ENCODE results near the gene NPSR1.
"Not testable (repeated sequence)": the region's sequence is repeated elsewhere in the genome, so short reads cannot be mapped to it uniquely, and the experiment has no call there.

Gene NPSR1

DNA sequence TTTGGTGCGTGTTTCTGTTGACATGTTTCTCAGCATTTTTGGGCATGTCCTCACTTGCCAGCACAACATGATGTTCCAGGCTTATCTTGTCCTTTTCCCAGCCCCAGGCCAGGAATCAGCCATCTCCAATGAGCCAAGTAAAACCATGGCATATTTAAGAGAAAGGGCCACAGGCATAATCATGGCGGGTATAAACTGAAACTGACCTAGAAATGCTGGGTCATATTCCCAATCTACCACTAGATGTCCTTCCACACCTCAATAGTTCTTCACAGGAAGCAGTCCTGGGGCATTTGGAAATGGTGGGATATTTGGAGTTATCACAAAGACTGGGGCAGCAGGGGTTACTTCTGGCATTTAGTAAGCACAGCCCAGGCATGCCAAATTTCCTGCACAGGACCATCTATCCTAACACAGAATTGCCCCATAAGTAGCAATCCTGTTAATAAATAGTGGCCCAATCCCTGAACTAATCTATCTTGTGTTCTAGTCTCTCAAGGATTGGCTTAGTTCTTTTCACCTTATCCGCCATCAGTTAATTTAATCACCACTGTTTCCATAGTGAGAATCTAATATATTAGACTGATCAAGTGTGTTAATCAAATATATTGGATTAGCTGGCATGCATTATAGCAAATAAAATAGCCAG, 101.6 kb downstream of the NPSR1 start:
- DNase-seq = no peak

DNA sequence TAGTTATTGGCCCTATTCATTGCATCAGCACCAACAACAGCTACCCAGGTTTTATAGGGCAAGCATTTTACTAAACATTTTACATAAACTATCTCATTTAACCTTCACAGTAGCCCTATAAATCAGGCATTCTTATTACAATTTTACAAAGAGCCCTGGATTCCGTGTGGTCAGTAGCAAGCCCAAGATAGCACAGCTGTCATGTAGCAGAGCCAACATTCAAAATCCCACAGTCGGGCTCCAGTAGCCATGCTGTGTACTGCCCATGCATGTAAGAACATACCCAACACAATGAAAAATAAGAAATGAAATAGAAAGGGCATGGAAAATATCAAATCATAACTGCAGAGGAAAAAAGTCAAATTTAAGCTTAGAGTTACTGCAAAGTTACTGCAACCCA, 102.3 kb downstream of the NPSR1 start:
- DNase-seq = no peak

DNA sequence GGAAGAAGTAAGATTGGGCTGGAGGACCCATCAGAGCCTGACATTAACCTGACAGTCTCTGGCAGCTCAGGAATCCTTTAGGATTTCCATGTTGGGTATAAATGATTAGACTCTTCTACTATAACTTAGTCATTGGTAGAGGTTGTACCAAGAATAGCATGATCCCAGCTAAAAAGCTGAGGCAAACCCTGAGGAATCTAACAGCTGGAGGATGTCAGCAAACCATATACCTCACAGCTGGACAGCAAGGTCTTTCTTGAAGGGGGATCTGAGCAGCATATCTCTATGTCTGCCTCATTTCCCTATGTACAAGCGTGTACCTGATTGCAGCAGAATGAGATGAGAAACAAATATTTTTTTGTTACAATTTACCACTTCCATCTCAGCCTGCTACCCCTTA, 103.2 kb downstream of the NPSR1 start:
- DNase-seq = no peak

DNA sequence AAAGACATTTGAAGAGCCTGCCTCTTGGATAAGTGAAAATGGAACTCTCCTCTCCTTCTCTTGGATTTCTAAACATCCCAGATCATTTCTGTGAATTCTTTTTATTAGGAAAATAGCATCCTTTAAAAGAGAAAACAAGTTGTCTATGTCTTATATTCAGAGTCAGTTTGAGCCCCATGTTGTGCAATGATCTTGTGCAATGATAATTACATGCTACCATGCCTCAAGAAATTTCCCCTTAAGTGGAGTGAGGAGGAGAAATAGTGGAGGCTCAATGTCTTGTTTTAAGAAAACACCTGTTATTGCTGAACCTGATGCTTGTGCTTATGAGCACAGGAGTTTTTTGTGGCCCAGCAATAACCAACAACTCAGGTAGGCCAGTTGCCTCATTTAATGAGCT, 103.6 kb downstream of the NPSR1 start:
- no peak for DNase-seq

DNA sequence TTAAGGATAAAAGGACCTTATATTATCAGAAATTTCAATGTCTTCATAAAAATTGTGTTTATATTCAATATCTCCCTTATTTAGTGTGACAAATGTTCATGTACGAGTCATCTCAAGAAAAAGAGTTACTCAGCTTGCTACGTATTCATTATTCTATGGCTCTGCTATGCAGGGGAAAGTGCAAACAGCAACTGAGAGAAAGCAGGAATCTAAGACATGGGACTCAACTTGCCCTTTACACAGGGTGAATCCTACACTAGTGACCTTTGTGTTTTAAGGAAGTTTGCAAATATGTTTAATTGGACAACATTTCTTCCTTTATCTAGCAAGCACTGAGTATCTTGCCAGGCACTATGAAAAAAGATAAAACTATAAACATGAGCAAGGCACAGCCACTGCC, 104.7 kb downstream of the NPSR1 start:
- DNase-seq = no peak

DNA sequence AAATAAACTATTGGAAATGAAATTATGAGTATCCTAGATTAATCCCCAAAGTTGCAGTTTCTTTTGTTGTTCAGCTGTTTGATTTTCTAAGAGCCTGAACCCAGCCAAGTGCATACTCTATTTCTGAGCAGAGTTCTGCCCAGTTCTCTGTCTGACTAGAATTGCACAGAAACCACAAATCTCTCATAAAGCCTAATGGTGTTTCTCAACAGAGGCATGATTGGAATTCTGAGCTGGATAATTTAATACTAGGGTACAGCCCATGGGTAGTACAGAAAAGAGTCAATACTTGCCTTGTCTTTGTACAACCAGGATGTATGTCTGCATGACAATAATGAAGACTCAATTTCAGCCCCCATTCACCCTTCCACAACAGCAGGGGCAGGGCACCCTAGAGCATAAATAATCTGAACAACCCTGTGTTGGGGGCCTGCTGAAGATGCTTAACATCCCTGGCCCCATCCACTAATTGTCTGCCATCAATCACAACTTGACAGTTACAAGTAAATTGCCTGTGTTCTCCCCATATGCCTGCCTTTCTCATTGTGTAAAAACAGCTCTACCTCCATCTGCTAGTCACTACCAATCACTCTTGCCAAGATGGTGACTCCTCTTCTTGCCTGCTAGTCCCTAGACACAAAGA, 114.4 kb downstream of the NPSR1 start:
- DNase-seq = no peak

DNA sequence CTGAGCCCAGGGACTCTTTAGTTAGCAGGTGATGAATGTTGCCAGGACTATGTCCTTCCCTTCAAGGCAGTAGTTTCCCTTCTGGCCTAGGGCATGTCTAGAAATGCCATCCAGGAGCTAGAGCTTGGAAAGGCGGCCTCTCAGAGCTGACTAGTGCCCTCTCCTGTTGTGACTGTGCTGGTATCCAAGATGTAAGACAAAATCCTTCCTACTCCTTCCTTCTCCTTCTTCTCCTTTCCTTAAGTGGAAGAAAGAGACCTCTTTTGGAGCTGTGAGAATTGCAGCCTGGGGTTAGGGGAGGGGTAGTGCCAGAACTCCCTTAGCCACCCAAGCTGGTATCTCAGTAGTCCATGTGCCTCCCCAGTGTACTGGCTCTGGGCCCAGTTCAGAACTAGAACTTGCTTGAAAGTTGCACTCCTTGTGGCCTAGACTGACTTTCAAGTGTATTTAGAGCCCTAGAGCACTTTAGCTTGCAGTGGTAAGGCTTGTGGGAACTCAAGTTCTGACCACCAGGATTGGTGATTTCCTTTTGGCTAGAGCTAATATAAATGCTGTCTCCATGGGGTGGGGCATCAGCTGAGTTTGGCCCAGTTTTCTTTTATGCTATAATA, 118.8 kb downstream of the NPSR1 start:
- DNase-seq = no peak

DNA sequence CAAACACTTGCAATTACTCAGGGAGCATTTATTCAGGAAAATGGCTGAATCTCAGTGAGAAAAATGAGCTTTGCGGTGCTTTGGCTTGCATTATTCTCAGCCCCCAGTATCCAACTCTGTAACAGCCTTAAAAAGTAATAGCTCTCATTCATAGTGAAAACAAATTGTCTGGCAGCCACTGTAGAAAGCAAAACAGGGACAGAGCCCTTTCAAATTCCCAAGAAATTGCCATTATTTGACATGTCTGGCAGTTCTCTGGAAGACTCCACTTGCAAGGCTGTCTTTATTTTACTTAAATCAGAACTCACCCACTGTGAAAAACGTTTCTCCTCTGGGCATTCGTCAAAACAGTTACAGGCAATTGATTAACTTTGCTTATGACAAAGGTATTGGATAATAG, 122.5 kb downstream of the NPSR1 start:
- no peak for DNase-seq

DNA sequence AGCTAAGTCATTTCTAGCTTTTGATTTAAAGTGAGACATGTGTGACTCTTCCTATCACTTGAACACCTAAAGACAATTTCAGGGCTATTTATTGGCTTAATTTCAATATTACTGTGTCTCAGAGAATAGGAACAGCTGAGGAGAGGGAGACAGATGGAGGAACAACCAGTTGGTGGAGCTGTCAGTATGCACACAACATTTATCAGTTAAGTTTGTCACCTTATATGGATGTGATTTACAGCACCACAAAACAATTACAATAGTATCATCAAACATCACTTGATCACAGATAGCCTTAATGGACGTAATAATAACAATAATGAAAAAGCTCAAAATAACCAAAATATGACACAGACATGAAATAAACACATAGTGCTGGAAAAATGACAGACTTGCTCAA, 129.6 kb downstream of the NPSR1 start:
- no peak for DNase-seq

DNA sequence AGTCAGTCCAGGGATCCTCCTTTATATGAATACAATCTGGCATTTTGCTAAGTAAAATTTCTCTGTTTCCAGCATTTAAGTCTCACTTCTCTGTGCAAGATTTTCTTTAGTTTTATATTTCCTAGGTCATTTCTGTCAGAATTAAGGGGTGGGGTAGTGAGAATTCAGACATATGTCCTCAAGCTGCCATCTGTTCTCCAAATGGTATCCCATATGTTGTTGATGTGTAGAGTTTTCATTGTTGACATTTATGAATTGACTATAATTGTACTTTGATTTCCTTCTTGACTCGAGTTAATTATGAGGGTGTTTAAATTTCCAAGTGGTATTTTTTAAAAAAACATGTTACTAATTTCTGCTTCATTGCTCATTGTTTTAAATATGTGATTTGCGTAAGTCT, 148.8 kb downstream of the NPSR1 start:
- DNase-seq = no peak

DNA sequence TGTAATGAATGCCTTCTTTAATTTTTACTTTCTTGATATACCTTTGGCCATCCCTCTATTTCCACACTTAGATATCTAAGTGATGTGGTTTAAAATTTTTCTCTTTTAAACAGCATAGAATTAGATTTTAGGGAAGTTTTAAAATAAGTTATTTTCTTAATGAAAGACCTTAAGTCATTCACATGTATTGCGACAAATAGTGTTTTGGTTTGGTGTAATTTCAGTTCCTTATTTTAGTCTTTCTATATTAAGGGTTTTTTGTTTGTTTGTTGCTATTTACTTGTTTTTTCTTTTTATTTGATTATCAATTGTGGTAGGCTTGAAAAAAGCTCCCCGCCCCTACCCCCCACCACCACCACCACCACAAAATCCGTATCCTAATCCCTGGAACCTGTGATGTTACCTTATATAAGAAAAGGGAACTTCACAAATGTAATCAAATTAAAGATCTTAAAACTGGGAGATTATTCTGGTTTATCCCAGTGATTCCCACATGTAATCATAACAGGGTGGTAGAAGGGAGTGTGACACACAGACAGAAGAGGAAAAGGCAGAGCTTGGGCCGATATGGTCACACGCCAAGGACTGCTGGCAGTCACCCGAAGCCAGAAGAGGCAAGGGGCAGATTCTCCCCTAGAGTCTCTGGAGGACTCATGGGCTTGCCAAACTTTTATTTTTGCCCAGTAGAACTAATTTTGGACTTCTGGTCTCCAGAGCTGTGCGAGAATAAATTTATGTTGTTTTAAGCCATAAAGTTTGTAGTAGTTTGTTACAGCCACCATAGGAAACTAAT, 149.7 kb downstream of the NPSR1 start:
- no peak for DNase-seq

DNA sequence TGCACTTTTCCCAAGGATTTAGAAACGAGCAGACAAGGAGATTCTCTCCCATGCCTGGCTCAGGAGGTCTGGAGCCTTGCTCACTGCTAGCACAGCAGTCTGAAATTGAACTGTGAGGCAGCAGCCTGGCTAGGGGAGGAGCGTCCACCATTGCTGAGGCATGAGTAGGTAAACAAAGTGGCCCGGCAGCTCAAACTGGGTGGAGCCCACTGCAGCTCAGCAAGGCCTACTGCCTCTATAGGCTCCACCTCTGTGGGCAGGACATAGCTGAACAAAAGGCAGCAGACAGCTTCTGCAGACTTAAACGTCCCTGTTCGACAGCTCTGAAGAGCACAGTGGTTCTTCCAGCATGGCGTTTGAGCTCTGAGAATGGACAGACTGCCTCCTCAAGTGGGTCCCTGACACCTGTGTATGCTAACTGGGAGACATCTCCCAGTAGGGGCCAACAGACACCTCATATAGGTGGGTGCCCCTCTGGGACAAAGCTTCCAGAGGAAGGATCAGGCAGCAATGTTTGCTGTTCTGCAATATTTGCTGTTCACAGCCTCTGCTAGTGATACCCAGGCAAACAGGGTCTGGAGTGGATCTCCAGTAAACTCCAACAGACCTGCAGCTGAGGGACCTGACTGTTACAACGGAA, 156.3 kb downstream of the NPSR1 start:
- DNase-seq = not testable (repeated sequence)

DNA sequence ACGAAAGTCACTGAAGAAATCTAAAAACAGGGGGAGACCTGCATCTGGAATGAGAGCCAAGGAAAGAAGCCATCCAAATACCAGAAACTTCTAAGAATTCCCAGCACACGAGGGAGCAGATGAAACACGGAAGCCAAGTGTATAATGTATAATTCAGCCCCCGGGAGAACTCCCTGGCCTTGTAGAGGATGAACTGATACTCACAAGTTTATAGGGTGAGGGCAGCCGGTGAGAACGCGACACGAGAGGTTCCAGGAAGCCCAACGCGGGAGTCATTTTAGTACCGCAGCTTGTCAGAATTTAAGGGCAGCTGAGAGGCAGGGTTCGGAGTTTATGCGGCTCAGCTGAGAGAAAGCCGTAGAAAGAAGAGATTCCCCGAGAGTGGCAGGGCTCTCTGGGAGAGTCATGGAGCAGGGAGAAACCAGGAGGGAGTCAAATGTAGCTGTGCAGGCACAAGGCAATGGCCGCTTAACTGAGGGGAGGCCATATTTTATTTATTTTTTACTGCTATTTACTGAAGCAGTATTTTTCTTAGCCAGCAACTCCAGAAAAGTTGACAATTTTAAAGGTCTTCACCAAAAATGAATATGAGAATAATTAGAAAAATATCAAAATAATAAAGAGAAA, 164.0 kb downstream of the NPSR1 start:
- DNase-seq = no peak

DNA sequence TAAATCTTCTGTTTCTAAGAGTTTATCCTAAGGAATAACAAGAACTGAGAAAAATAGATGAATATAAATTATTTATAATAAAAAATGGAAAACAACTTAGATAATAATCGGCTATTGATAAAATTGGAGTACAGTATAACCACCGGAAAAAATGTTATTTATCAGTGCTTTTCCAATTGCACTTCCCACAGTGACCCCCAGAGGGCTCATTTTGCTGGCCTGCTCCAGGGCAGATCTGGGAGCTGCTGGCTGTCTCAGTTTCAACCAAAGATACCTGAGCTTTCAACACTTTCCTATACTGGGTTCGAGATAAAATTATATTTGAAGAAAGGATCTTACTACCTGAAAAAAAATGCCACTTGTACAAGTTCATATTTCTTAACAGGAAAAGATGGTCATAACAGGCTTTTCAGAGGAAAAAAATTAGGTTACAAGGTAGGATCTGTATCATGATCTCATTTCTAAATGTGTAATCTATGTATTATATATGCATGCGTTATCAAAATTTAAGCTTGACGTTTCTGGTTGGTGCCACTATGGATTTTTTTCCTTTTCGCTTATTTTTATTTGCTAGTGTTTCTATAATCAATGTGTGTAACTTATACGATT, 165.7 kb downstream of the NPSR1 start:
- DNase-seq = peak; percentile 71

DNA sequence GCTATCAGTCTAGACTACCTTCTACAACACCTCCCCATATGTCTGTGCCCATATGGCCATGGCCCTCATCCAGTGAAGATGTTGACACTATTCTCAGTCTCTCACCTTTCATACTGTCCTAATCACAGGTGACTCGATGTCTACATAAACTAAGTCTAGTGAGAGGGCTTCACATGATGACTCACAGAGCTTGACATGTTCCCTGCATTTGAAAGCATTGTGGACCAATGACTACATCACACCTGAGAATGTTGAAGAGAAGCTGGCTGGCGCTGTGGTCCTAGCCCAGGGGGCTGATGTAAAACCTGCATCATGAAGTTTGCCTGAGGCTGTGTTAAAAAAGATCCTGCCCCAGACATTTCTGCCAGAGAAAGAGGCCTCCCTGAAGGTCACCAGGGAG, 167.2 kb downstream of the NPSR1 start:
- DNase-seq = no peak

DNA sequence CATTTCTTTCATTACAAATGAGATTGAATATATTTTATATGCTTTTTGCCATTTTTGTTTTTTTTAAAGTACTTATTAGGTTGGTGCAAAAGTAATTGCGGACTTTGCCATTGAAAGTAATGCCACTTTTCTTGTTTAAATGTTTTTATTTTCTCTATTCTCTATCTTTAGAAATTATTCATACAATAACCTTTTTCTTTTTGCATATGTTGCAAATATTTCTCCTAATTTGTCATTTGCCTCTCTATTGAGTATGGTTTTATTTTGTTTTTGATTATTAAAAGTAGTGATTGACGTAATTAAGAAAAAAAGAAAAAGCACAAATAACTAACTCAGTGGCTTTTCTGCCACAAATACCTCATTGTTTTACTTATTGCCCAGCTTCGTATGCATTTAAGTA, 172.4 kb downstream of the NPSR1 start:
- no peak for DNase-seq

DNA sequence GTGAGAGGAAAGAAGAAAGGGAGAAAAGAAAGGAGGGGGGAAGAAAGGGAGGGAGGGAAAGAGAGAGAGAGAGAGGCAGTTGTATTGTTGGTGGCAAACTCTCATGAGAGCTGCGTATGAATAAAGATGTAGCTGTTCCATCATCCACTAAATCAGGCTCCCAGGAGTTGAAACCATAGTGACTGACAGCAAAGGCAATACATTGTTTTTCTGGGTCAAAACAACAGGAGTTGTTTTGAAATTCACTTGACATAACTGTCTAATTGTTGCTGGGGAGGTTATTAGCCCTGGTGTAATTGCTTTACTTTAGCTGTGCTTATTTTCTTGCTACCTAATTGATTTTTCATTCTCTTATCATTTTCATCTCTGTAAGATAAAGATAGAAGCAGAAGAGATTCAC, 173.4 kb downstream of the NPSR1 start:
- no peak for DNase-seq

DNA sequence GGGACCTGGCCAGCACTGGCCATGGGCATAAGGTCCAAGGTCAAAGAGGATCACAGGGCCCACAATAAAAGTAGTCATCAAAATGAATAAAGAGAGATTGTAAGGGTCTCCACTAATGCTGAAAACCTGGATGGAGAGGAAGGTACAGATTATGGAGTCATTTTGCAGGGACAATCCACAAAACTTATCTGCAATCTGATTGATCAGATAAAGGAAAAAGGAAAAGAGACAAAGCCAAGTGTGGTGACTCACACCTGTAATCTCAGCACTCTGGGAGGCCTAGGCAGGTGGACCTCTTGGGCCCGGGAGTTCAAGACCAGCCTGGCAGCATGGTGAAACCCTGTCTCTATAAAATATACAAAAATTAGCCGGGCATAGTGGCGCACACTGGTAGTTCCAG, 174.0 kb downstream of the NPSR1 start:
- DNase-seq = no peak

DNA sequence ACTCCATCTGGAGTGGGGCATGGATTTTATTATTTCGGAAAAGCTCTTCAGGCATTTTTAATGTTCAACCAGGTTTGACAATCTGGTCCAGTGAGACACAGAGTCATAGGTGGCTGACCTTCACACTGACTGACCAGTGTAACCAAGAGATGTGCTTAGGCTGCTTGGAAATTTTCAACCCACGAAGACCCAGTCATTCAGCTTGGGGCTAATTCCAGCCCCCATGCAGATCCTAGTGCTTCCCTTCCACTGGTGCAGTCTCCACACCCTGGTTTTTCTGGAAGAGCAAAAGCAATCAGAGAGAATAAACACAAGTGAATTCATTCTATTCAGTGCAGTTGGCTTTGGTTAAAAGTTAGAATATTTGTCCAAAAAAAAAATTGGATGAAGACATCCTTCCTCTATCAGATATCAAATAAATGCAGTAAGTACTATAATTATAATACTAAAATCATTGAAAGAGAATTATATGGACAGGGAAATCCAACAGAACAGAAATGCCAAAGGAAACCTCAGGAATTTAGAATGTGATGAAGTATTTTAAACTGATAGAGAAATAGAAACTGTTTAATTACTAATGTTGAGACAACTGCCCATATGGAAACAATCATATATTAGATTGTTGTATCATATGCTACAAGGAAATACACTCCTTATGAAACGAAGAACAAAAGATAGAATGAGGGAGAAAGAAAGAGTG, 178.0 kb downstream of the NPSR1 start:
- DNase-seq = no peak

DNA sequence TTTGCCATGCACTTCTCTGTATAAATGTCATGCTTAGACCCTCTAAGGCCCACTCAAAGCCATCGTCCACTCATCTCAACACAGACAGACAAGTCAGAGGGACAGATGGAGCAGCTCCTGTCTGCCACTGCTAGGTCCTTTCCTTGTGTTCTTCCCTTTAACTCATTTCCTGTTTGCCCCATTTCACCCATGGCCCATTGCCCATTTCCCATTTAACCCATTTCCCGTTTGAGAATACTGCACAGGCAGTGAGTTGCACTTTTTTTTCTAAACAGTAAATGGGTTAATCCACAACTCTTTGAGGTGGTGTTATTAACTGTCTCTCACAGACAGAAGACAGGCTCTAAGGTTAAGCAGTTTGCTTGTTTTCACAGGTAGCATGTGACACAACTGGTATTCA, 179.3 kb downstream of the NPSR1 start:
- DNase-seq = no peak

DNA sequence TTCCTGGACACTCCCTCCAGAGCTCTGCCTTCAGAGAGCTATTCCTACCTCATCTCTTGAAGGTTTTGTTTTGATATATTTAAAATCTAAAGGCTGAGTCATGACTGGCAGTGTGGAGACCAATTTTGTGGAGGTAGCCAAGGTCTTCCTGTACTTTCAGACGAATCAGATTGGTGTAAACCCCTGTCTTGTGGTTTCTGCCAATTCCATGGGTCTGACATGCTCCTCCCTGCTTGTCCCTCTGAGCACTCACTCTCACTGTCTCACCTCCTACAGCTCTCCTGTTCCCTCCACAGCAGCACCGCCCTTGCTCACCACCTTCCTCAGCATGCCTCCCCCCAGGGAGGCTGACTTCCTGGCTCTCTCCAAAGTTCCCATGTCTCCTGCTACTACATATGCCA, 179.8 kb downstream of the NPSR1 start:
- DNase-seq = no peak

DNA sequence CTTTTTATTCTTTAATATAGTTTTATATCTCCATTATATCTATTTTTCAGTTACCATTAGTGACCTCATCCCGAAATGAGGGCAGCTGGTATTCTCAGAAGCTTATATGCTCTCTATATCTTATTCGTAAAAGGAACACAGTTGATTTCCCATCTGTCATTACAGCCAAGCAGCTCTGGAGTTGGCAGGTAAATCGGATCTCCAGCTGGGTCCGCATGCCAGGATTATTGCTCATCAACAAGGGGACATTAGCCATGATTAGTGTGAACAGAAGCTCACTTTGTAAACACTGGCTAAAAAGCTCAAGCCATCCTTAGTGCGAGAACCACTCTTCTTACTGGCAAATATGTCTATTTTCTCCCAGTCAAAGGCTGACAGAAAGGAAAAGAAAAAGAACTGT, 180.3 kb downstream of the NPSR1 start:
- no peak for DNase-seq
